SK-N-SH treated with all-trans-retinoic acid at 6 μM for 48 hours (cell line): ENCODE results near the gene TCERG1L.

ENCODE experiments used
- ATAC-seq: fragments of 200-7000 bp; cut with Tn5 transposase; 3 replicates; pipeline ENCODE4 v1.9.1; 2020; ENCODE audit warnings: mild to moderate bottlenecking, moderate library complexity
- ARNTL ChIP-seq: fragments of 450-650 bp; formaldehyde crosslinking; IDR thresholded peaks from 2 replicates; pipeline ENCODE4 v1.5.0; 2020; ENCODE audit warnings: low read depth, mild to moderate bottlenecking, moderate library complexity, borderline replicate concordance
- BACH2 ChIP-seq: fragments of 250-450 bp; sonication (Bioruptor Pico); IDR thresholded peaks from 2 replicates; pipeline ENCODE4 v1.9.0; 2021; ENCODE audit warnings: mild to moderate bottlenecking, borderline replicate concordance
- CSDC2 ChIP-seq: fragments of 250-450 bp; sonication (Bioruptor Pico); IDR thresholded peaks from 2 replicates; pipeline ENCODE4 v1.5.0; 2020; ENCODE audit warnings: mild to moderate bottlenecking, moderate library complexity
- ESRRG ChIP-seq: fragments of 250-450 bp; sonication (Bioruptor Pico); IDR thresholded peaks from 2 replicates; pipeline ENCODE4 v1.6.1; 2021; ENCODE audit warnings: mild to moderate bottlenecking
- GLIS3 ChIP-seq: fragments of 250-450 bp; sonication (Bioruptor Pico); IDR thresholded peaks from 2 replicates; pipeline ENCODE4 v1.5.0; 2020; ENCODE audit warnings: mild to moderate bottlenecking, moderate library complexity
- OSR1 ChIP-seq: fragments of 250-450 bp; sonication (Bioruptor Pico); IDR thresholded peaks from 2 replicates; pipeline ENCODE4 v1.8.0; 2022; ENCODE audit warnings: moderate library complexity, mild to moderate bottlenecking, inconsistent platforms
- PPARA ChIP-seq: fragments of 250-450 bp; sonication (Bioruptor Pico); IDR thresholded peaks from 2 replicates; pipeline ENCODE4 v1.5.0; 2020; ENCODE audit warnings: mild to moderate bottlenecking, borderline replicate concordance
- RARB ChIP-seq: fragments of 250-450 bp; sonication (Bioruptor Pico); IDR thresholded peaks from 2 replicates; pipeline ENCODE4 v1.8.0; 2021; ENCODE audit warnings: mild to moderate bottlenecking, moderate library complexity
- SNAI2 ChIP-seq: fragments of 250-450 bp; sonication (Bioruptor Pico); IDR thresholded peaks from 2 replicates; pipeline ENCODE4 v1.5.0; 2020; ENCODE audit warnings: mild to moderate bottlenecking, moderate library complexity
- TCF4 ChIP-seq: fragments of 250-450 bp; sonication (Bioruptor Pico); IDR thresholded peaks from 2 replicates; pipeline ENCODE4 v1.8.0; 2021; ENCODE audit warnings: mild to moderate bottlenecking, moderate library complexity, borderline replicate concordance
- TOX ChIP-seq: fragments of 250-450 bp; sonication (Bioruptor Pico); IDR thresholded peaks from 2 replicates; pipeline ENCODE4 v1.8.0; 2021; ENCODE audit warnings: mild to moderate bottlenecking, moderate library complexity, borderline replicate concordance
- ZC3H10 ChIP-seq: fragments of 250-450 bp; sonication (Bioruptor Pico); IDR thresholded peaks from 2 replicates; pipeline ENCODE4 v1.5.1; 2021; ENCODE audit warnings: mild to moderate bottlenecking, moderate library complexity
- ZFP3 ChIP-seq: fragments of 250-450 bp; sonication (Bioruptor Pico); IDR thresholded peaks from 2 replicates; pipeline ENCODE4 v1.5.0; 2020; ENCODE audit warnings: mild to moderate bottlenecking, moderate library complexity
- ZFP30 ChIP-seq: fragments of 450-650 bp; formaldehyde crosslinking; IDR thresholded peaks from 2 replicates; pipeline ENCODE4 v1.5.0; 2022; ENCODE audit warnings: mild to moderate bottlenecking, moderate library complexity
- ZNF565 ChIP-seq: fragments of 450-650 bp; formaldehyde crosslinking; conservative IDR thresholded peaks from 2 replicates; pipeline ENCODE4 v1.5.0; 2020; ENCODE audit warnings: low read depth, mild to moderate bottlenecking, moderate library complexity
- ZNF70 ChIP-seq: fragments of 450-650 bp; formaldehyde crosslinking; IDR thresholded peaks from 2 replicates; pipeline ENCODE4 v1.5.0; 2020; ENCODE audit warnings: mild to moderate bottlenecking, moderate library complexity
- ZNF8 ChIP-seq: fragments of 450-650 bp; formaldehyde crosslinking; IDR thresholded peaks from 2 replicates; pipeline ENCODE4 v1.5.0; 2020; ENCODE audit warnings: mild to moderate bottlenecking, moderate library complexity
- TF ChIP-seq, protein P1 (sequence below): fragments of 250-450 bp; sonication (Bioruptor Pico); IDR thresholded peaks from 2 replicates; pipeline ENCODE4 v1.5.1; 2021; ENCODE audit warnings: mild to moderate bottlenecking, moderate library complexity
- TF ChIP-seq, protein P2 (sequence below): fragments of 250-450 bp; sonication (Bioruptor Pico); IDR thresholded peaks from 2 replicates; pipeline ENCODE4 v1.5.0; 2020; ENCODE audit warnings: mild to moderate bottlenecking, moderate library complexity
- TF ChIP-seq, protein P3 (sequence below): fragments of 250-450 bp; sonication (Bioruptor Pico); IDR thresholded peaks from 2 replicates; pipeline ENCODE4 v1.5.1; 2020; ENCODE audit warnings: low read depth, mild to moderate bottlenecking, moderate library complexity

Gene TCERG1L

DNA sequence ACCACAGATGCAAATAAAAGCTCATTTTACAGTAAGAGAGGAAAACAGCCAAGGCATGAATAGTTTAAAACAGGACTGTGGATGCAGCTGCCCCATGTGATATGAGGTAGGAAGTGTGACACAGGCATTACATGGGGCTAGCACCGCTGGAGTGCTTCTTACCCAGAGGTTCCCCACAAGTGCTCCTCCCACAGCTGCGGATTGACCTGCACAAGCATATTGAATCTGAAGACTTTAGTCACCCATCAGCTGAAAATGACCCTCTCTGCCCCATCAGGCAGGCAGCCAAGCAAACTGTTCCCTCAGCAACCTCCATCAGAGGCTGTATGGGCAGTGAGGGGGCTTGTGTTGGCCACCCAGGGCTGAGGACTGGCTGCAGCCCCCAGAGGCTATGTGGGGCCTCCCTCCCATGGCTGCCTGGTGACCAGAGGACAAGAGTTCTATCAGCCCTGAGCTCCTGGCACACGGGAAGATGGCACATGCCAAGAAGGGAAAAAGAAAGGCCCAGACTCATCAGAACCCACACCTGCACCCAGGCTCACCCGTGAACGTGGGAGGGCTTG is 98.7 kb downstream of the TCERG1L start (continued):
- TF ChIP-seq, protein P1, sequence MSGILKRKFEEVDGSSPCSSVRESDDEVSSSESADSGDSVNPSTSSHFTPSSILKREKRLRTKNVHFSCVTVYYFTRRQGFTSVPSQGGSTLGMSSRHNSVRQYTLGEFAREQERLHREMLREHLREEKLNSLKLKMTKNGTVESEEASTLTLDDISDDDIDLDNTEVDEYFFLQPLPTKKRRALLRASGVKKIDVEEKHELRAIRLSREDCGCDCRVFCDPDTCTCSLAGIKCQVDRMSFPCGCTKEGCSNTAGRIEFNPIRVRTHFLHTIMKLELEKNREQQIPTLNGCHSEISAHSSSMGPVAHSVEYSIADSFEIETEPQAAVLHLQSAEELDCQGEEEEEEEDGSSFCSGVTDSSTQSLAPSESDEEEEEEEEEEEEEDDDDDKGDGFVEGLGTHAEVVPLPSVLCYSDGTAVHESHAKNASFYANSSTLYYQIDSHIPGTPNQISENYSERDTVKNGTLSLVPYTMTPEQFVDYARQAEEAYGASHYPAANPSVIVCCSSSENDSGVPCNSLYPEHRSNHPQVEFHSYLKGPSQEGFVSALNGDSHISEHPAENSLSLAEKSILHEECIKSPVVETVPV = no peak
- no peak for TF ChIP-seq ZFP3 (CRISPR knock-in tag)
- TF ChIP-seq RARB (CRISPR knock-in tag) = no peak
- TF ChIP-seq CSDC2 (CRISPR knock-in tag) = no peak
- no peak for TF ChIP-seq PPARA (CRISPR knock-in tag)
- TF ChIP-seq TOX (CRISPR knock-in tag) = no peak
- TF ChIP-seq ZNF8 (CRISPR knock-in tag) = no peak
- TF ChIP-seq OSR1 (CRISPR knock-in tag) = no peak
- TF ChIP-seq BACH2 (CRISPR knock-in tag) = no peak
- TF ChIP-seq GLIS3 (CRISPR knock-in tag) = no peak
- TF ChIP-seq, all 23 proteins: peak for 0

DNA sequence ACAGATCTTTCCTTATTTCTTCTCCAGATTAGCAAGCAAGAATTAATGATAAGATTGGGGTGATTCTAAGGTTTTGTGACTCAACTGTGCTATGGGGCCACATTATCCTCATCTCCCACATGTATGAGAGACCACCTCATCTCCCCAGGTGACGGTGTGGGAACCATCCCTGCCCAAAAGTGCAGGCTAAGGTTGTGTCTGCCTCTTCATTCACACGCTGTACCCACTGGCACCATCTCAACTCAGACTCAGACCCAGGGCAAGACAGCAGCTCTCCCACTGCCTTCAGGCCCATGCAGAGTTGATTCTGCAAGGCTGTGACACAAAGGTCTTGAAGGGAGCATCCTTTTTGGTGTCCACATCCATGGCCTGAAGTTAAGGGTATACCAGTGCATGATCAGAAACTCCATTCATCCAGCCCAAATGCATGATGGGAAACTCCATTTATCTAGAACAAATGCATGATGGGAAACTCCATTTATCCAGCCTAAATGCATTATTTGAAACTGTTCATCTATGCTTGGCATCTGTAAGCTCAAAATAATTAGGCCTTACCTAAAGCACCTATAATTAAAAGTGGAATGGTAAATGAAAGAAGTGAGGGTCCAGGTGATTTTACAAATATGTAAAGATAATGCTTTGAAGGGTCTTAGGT is 99.4 kb downstream of the TCERG1L start:
- no peak for TF ChIP-seq ARNTL (CRISPR knock-in tag)
- TF ChIP-seq ZNF565 (CRISPR knock-in tag) = no peak
- no peak for ATAC-seq

DNA sequence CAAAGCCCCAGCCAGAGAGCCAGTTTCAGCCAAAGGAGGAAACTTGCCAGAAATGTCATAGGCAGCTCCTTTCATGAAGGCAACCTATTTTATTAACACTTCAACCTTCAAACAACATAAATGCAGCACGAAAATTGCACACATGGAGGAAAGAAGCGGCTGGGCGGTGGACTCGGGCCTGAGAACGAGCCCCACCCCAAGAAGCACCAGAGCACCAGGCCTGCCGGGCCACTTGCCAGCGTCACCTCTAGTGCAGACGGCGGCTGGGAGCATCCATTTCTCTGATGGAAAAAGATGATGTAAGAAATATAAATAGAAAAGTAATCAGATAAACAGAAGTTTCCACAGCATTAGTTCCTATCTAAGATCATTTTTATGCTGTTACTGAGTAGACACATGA is 100.0 kb downstream of the TCERG1L start:
- ATAC-seq = no peak
- no peak for TF ChIP-seq ARNTL (CRISPR knock-in tag)

DNA sequence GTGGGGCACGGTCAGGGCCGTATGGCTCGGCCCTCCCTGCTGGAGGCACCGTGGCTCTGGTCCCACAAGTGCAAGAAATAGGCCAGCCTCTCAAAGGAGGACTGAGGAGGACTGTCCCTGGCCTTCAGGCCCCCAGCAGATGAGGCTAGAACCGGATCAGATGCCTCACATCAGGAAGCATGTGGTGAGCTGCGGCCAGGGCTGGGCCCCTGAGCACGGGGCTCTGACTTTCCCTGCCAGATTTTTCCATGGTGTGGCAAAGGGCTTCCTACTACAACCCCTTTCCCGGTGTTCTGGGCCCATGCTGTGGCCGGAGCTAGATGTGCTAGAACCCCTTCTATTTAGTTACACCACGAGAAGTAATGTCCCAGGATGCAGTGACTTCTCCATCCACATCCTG is 100.4 kb downstream of the TCERG1L start:
- ATAC-seq = no peak
- TF ChIP-seq ZC3H10 (CRISPR knock-in tag) = no peak
- TF ChIP-seq CSDC2 (CRISPR knock-in tag) = no peak
- TF ChIP-seq, protein P2, sequence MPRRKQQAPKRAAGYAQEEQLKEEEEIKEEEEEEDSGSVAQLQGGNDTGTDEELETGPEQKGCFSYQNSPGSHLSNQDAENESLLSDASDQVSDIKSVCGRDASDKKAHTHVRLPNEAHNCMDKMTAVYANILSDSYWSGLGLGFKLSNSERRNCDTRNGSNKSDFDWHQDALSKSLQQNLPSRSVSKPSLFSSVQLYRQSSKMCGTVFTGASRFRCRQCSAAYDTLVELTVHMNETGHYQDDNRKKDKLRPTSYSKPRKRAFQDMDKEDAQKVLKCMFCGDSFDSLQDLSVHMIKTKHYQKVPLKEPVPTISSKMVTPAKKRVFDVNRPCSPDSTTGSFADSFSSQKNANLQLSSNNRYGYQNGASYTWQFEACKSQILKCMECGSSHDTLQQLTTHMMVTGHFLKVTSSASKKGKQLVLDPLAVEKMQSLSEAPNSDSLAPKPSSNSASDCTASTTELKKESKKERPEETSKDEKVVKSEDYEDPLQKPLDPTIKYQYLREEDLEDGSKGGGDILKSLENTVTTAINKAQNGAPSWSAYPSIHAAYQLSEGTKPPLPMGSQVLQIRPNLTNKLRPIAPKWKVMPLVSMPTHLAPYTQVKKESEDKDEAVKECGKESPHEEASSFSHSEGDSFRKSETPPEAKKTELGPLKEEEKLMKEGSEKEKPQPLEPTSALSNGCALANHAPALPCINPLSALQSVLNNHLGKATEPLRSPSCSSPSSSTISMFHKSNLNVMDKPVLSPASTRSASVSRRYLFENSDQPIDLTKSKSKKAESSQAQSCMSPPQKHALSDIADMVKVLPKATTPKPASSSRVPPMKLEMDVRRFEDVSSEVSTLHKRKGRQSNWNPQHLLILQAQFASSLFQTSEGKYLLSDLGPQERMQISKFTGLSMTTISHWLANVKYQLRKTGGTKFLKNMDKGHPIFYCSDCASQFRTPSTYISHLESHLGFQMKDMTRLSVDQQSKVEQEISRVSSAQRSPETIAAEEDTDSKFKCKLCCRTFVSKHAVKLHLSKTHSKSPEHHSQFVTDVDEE = no peak
- TF ChIP-seq SNAI2 = no peak
- no peak for TF ChIP-seq OSR1 (CRISPR knock-in tag)

DNA sequence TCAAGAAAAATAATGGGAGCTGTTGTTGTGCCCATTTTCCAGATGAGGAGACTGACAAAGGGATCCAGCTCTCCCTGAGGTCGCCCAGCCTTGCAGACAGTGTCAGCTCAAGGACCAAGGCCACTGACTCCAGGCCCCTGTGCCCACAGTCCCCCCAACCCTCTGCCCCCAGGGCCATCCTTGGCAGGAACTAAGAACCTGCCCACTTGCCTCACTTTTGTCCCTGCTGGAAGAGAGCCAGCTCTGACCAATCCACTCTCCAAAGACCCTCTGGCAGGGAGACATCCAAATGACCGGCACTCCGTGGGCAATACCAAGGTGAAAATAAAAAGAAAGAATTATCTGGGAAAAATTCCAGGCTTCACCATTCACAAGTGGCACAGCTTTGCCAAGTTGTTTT is 101.3 kb downstream of the TCERG1L start:
- ATAC-seq = no peak
- TF ChIP-seq ZNF8 (CRISPR knock-in tag) = no peak
- TF ChIP-seq ZC3H10 (CRISPR knock-in tag) = no peak
- no peak for TF ChIP-seq TCF4 (CRISPR knock-in tag)
- TF ChIP-seq BACH2 (CRISPR knock-in tag) = no peak
- TF ChIP-seq, protein P1 = no peak
- no peak for TF ChIP-seq ZNF565 (CRISPR knock-in tag)
- TF ChIP-seq SNAI2 = no peak
- no peak for TF ChIP-seq ARNTL (CRISPR knock-in tag)
- TF ChIP-seq, all 23 proteins: peak for 0

DNA sequence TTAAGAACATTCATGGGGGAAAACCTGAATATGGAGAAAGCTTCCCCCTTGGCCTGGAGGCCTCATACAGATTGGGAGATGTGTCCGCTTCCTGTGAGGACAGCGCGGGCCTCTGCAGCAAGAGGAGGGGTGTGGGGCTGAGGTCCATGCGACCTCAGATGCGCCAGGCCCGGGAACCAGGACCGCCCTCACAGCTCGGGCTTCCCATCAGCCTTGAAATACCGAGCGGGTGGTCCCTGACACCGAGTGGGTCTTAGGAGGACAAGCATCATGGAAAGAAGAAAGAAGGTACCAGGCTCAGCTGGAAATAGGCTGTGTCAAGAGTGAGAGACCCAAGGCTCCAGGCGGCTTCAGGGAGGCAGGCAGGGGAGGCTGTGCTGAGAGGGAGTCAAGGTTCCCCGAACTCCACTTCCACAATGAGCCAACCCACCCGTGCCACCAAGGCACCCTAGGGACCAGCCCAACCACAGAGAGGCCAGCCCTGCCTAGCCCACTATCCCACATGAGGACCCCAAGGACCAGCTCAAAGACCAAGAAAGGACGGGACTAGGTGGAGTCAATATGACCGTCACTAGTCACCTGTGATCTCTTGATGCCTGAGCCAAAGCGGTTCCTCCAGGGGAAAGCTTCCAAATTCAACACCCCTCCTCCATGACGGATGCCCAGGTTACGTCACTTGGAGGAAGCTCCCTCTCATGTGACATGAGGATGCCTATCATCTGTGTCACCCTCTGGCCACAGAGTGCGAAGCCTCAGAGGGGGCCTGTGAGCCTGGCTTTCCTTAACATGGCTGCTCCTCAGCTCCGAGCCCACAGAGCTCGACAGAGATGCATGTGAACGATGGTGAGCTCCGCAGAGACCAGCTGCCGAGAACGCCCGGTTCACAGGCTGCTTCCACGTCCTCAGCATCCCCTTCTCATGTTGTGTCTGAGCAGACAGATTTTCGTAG is 103.7 kb downstream of the TCERG1L start:
- ATAC-seq = no peak
- TF ChIP-seq, protein P3, sequence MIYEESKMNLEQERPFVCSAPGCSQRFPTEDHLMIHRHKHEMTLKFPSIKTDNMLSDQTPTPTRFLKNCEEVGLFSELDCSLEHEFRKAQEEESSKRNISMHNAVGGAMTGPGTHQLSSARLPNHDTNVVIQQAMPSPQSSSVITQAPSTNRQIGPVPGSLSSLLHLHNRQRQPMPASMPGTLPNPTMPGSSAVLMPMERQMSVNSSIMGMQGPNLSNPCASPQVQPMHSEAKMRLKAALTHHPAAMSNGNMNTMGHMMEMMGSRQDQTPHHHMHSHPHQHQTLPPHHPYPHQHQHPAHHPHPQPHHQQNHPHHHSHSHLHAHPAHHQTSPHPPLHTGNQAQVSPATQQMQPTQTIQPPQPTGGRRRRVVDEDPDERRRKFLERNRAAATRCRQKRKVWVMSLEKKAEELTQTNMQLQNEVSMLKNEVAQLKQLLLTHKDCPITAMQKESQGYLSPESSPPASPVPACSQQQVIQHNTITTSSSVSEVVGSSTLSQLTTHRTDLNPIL (CRISPR knock-in tag) = no peak
- no peak for TF ChIP-seq ZC3H10 (CRISPR knock-in tag)
- TF ChIP-seq OSR1 (CRISPR knock-in tag) = no peak
- TF ChIP-seq ESRRG (CRISPR knock-in tag) = no peak
- no peak for TF ChIP-seq ZFP30
- TF ChIP-seq SNAI2 = no peak
- TF ChIP-seq ZFP3 (CRISPR knock-in tag) = no peak
- TF ChIP-seq, protein P2 = no peak
- TF ChIP-seq ZNF70 (CRISPR knock-in tag) = no peak
- no peak for TF ChIP-seq TCF4 (CRISPR knock-in tag)
- TF ChIP-seq PPARA (CRISPR knock-in tag) = no peak
